Cerebellar cortex (tissue), 1 donor: ENCODE data around the gene NBEAL1.
"Not testable (repeated sequence)": the region's sequence is repeated elsewhere in the genome, so short reads cannot be mapped to it uniquely, and the experiment has no call there.

ENCODE experiments used
- DNase-seq: peaks from one replicate; pipeline ENCODE4 v3.0.0-alpha.2; 2015; ENCODE audit warnings: low spot score

Gene NBEAL1

GRCh38 chr2:203014456-203015199, at the start of gene NBEAL1:
NBEAL1 (plus strand) TSS chr2:203014875; CDS start chr2:203016385, 1,510 bp downstream.
- peak; percentile 98 for DNase-seq

GRCh38 chr2:202965810-202966460, 48.7 kb upstream of the NBEAL1 start:
- DNase-seq: no peak

- not testable (repeated sequence) for DNase-seq
Measured at GRCh38 chr2:202969404-202969803, 45.3 kb upstream of the NBEAL1 start.

- no peak for DNase-seq
Measured at GRCh38 chr2:202976809-202977208, 37.9 kb upstream of the NBEAL1 start.

- no peak for DNase-seq
Measured at GRCh38 chr2:202982779-202983491, 31.7 kb upstream of the NBEAL1 start.

- DNase-seq: no peak
Measured at GRCh38 chr2:202989749-202990148, 24.9 kb upstream of the NBEAL1 start.

- DNase-seq: no peak
Measured at GRCh38 chr2:202990501-202990900, 24.2 kb upstream of the NBEAL1 start.

GRCh38 chr2:202997113-202997512, 17.6 kb upstream of the NBEAL1 start:
- DNase-seq: not testable (repeated sequence)

GRCh38 chr2:203002054-203002821, 12.4 kb upstream of the NBEAL1 start:
- DNase-seq: no peak

- DNase-seq: no peak
Measured at GRCh38 chr2:203003716-203004115, 11.0 kb upstream of the NBEAL1 start.

GRCh38 chr2:203016716-203017115, 2.0 kb downstream of the NBEAL1 start:
- DNase-seq: peak; percentile 31

GRCh38 chr2:203018181-203018580, 3.5 kb downstream of the NBEAL1 start:
- peak; percentile 45 for DNase-seq

GRCh38 chr2:203019142-203019541, 4.5 kb downstream of the NBEAL1 start:
- no peak for DNase-seq

- no peak for DNase-seq
Measured at GRCh38 chr2:203021991-203022390, 7.3 kb downstream of the NBEAL1 start.

- no peak for DNase-seq
Measured at GRCh38 chr2:203022751-203023150, 8.1 kb downstream of the NBEAL1 start.

GRCh38 chr2:203025592-203025991, 10.9 kb downstream of the NBEAL1 start:
- no peak for DNase-seq

- no peak for DNase-seq
Measured at GRCh38 chr2:203030545-203030944, 15.9 kb downstream of the NBEAL1 start.

- DNase-seq: no peak
Measured at GRCh38 chr2:203030991-203031390, 16.3 kb downstream of the NBEAL1 start.

GRCh38 chr2:203033395-203033794, 18.7 kb downstream of the NBEAL1 start:
- DNase-seq: no peak

GRCh38 chr2:203035879-203036470, 21.3 kb downstream of the NBEAL1 start:
- no peak for DNase-seq

- no peak for DNase-seq
Measured at GRCh38 chr2:203037026-203037425, 22.4 kb downstream of the NBEAL1 start.

- DNase-seq: no peak
Measured at GRCh38 chr2:203038586-203038985, 23.9 kb downstream of the NBEAL1 start.
